Hypothalamus (tissue), 51 donors: ENCODE measurements around the gene BEND7.
"Not testable (repeated sequence)": the region's sequence is repeated elsewhere in the genome, so short reads cannot be mapped to it uniquely, and the experiment has no call there.

Source experiments
- DNase-seq, 51 donors: peaks; one replicate each; lab custom pipeline; 2025; lab: John Stamatoyannopoulos, UW

The BEND7 gene

DNA sequence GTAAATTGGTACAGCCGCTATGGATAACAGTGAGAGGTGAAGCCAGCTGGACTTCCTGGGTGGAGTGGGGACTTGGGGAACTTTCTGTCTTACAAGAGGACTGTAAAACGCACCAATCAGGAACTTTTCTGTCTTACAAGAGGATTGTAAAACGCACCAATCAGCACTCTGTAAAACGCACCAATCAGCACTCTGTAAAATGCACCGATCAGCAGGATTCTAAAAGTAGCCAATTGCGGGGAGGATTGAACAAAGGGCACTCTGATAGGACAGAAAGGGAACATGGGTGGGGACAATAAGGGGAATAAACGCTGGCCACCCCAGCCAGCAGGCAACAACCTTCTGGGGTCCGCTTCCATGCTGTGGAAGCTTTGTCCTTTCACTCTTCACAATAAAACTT, 100.9 kb downstream of the BEND7 start:
- not testable (repeated sequence) for DNase-seq

DNA sequence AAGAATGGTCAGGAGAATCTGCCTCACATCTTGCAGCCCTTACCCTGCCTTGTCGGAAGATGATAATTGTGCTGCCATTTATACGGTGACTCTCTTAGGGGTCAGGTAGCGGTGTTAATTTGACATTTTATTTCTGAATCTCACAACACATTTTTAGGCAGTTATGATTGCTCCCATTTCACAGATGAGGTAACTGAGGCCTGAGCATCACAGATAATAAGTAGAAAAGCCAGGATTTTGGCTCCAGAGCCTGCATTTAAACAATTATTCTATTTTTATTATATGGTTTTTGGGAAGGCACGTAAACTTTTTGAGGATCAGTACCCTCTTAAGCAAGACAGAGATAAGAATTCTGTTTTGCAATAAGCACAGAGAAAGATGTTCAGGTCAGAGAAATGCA, 103.4 kb downstream of the BEND7 start:
- DNase-seq = no peak

- DNase-seq = no peak
These were observed 106.0 kb downstream of the BEND7 start for GRCh38 chr10:13422800-13423199.

- DNase-seq = no peak
These were observed 107.4 kb downstream of the BEND7 start for GRCh38 chr10:13421382-13421917.

DNA sequence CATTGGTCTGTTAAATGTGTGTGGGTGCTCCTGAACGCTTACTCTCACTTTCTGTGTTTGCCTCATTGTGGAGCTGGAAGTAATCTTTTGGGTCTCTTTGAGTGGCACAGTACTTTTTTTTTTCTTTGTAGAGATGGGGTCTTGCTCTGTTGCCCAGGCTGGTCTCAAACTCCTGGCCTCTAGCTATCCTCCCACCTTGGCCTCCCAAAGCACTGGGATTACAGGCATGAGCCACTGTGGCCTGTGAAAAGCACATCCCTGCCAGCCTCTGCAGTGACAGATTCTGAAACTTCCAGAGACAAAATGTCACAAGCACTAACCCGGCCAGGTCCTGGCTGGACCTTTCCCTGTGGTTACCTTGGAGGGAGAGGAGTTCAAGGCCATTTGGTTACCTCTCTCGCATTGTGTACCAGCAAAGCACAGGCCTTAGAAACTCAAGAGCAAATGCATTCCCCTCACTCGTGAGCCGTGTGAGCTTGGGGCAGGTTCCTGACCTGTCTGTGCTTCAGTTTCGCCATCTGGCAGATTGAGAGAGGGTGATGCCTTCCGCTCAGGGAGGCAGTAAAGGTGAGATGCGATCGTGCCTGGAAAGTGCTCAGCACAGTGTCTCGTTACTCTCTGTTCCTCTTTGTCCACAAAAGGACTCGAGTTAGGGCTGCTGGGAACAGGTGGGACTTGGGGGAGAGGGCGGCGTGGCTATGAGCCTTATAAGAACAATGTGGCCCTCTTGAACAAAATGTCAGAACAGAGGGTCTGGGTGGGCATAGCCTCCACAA, 108.1 kb downstream of the BEND7 start:
- no peak for DNase-seq

GRCh38 chr10:13417459-13418126, 111.2 kb downstream of the BEND7 start:
- DNase-seq = no peak

GRCh38 chr10:13416760-13417159, 112.1 kb downstream of the BEND7 start:
- no peak for DNase-seq

DNA sequence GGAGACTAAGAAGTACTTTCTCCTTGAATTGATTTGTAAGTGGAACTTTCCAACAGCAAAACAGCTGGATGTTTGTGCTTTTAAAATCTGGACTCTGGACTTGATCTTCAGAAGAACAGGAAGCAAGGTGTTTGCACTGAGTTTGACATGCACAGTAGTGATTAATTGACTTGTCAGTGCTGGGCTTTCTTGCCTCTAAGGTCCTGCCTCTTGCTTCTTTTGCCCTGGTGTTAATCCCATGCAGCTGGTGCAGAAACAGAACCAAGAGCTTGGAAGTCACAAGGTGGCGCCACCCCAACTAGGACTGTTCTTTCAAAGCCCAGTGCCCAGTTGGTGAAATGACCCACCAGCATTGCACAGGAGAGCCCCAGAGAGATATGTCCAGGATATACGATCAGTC, 114.0 kb downstream of the BEND7 start:
- no peak for DNase-seq

DNA sequence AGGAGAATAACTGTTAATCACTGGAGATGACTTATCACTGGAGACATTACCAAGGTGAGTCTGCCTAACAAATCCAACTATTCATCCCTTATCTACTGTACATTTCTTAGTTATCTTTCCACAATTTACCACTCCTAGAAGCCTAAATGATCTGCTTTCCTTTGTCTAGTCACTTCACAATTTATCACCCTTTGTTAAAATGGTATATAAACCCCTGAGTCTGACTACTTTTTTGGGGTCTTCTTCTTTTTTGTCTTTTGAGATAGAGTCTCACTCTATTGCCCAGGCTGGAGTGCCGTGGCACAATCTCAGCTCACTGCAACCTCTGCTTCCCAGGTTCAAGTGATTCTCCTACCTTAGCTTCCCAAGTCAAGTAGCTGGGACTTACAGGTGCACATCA, 114.7 kb downstream of the BEND7 start:
- no peak for DNase-seq

- DNase-seq = no peak
These were observed 115.9 kb downstream of the BEND7 start for GRCh38 chr10:13412894-13413293.

GRCh38 chr10:13404791-13405190, 124.0 kb downstream of the BEND7 start:
- no peak for DNase-seq

GRCh38 chr10:13404305-13404759, 124.5 kb downstream of the BEND7 start:
- no peak for DNase-seq

GRCh38 chr10:13403426-13403825, 125.4 kb downstream of the BEND7 start:
- DNase-seq = not testable (repeated sequence)

- DNase-seq = no peak
These were observed 126.8 kb downstream of the BEND7 start for GRCh38 chr10:13402021-13402420.

DNA sequence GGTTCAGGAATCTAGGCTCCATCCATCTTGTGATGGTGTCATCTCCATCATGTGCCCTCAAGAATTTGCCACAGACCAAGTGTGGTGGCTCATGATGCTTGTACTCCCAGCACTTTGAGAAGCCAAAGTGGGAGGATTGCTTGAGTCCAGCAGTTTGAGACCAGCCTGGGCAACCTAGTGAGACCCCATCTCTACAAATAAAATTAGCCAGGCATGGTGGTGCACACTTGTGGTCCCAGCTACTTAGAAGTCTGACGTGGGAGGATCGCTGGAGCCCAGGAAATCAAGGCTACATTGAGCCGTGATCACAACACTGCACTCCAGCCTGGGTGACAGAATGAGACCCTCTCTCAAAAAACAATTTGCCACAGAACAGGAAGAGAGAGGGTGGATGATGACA, 127.7 kb downstream of the BEND7 start:
- no peak for DNase-seq

DNA sequence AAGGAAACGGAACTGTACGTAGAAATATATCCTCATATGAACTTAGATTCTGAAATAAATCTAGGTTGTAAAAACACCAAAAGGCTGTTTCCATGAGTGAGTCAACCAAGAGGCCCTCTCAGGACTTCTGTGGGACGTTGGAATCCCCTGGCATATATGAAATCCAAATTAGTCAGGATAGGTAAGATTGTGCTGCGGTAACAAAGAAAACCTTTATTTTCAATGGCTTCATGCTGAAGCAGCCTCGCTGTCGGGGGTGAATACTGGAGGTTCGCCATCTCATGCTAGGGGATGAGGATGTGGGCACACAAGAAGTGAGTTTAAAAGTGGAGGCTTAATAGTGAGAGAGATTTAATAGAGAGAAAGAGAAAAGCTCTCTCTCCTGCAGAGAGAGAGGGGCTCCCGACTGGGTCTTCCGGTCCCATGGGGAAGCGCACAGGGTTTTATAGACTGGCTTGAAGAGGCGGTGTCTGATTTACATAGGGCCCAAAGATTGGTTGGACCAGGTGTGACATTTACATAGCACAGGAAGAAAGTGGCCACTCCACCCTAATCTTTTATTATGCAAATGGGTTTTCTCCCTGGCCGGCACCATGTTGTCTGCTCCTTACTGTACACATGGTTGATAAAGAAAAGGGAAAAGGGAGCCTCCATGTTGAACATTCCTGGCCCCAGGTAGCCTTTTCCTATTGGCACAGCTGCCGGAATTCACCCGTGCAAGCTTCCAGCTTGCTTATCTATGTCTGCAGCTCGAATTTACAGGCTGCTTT, 128.4 kb downstream of the BEND7 start:
- DNase-seq = no peak

DNA sequence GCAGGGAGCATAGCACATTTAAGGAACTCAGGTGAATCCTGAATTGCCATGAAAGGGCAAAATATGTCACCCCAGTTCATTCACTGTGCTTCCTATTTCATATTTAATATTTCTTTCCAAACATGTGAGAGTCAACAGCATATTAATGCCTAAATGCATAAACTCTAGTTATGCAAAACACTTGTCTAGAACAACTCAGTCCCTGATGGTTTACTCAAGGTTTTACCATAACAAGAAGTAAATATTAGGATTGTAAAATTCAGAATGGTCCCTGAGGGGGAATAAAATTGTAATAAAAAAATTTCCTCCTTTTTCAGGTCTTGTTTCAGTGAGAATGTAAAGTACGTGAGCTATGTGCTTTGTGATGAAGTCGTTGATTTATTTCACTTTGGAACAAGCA, 129.1 kb downstream of the BEND7 start:
- DNase-seq = no peak

- no peak for DNase-seq
These were observed 129.6 kb downstream of the BEND7 start for GRCh38 chr10:13399236-13399635.

GRCh38 chr10:13397052-13397451, 131.8 kb downstream of the BEND7 start:
- DNase-seq = no peak

- DNase-seq = no peak
These were observed 132.4 kb downstream of the BEND7 start for GRCh38 chr10:13396369-13396768.

GRCh38 chr10:13395540-13395939, 133.3 kb downstream of the BEND7 start:
- no peak for DNase-seq
